Keratinocyte (primary cell): Measurements from ENCODE around the gene CAD. TPM values are rescaled to one million over a fixed set of nuclear protein-coding genes. Genes with fewer than 3 reads are reported as not detected.

ENCODE experiments used
- DNase-seq: peaks from one replicate; pipeline ENCODE4 v3.0.0-alpha.2; 2011; ENCODE audit warnings: low read depth, missing footprints, low spot score
- FAIRE-seq: peaks from 2 replicates; lab custom pipeline; 2011; peaks lifted over from hg19 to GRCh38; lab: Jason Lieb, UNC
- H2AFZ ChIP-seq: 2 replicates; pipeline ENCODE4 v1.6.0; 2012; ENCODE audit warnings: low read length, control low read depth, inconsistent platforms; ENCODE audit not compliant: control insufficient read depth
- H3K27ac ChIP-seq: 2 replicates; pipeline ENCODE4 v1.5.1; 2011; ENCODE audit warnings: low read length; ENCODE audit not compliant: control insufficient read depth, insufficient read depth
- H3K27me3 ChIP-seq: 3 replicates; pipeline ENCODE4 v1.6.0; 2011; ENCODE audit warnings: low read length; ENCODE audit not compliant: control insufficient read depth, insufficient read depth; ENCODE audit errors: extremely low read depth
- H3K36me3 ChIP-seq, 2 experiments: 2 replicates in 1 of 2; 3 replicates in 1 of 2; pipeline ENCODE4 v1.5.1; 2011; ENCODE audit warnings: low read length in 2 of 2, mild to moderate bottlenecking in 1 of 2; ENCODE audit not compliant: control insufficient read depth in 2 of 2, insufficient read depth in 2 of 2; ENCODE audit errors: extremely low read depth in 1 of 2
- H3K4me1 ChIP-seq: 3 replicates; pipeline ENCODE4 v1.5.1; 2011; ENCODE audit warnings: low read length; ENCODE audit not compliant: control insufficient read depth, insufficient read depth; ENCODE audit errors: extremely low read depth
- H3K4me2 ChIP-seq: 3 replicates; pipeline ENCODE4 v1.6.0; 2011; ENCODE audit warnings: low read depth, low read length; ENCODE audit not compliant: control insufficient read depth, insufficient read depth; ENCODE audit errors: extremely low read depth
- H3K4me3 ChIP-seq, 3 experiments: fragments of 200-600 bp in 1 of 3; sonication (generic) in 1 of 3; 2 replicates in 2 of 3; 3 replicates in 1 of 3; pipeline ENCODE4 v1.5.1; 2011 to 2016; ENCODE audit warnings: low read length in 3 of 3, mild to moderate bottlenecking in 3 of 3, control low read depth in 2 of 3, inconsistent platforms in 1 of 3, low read depth in 1 of 3, mixed read lengths in 1 of 3, mixed run types in 1 of 3, moderate library complexity in 1 of 3; ENCODE audit not compliant: control insufficient read depth in 2 of 3, insufficient read depth in 2 of 3; ENCODE audit errors: extremely low read depth in 1 of 3
- H3K79me2 ChIP-seq: 2 replicates; pipeline ENCODE4 v1.6.0; 2012; ENCODE audit warnings: low read length; ENCODE audit not compliant: control insufficient read depth, insufficient read depth
- H3K9ac ChIP-seq: 3 replicates; pipeline ENCODE4 v1.6.0; 2011; ENCODE audit warnings: low read length; ENCODE audit not compliant: control insufficient read depth, insufficient read depth; ENCODE audit errors: extremely low read depth
- H3K9me1 ChIP-seq: 3 replicates; pipeline ENCODE4 v1.6.0; 2011; ENCODE audit warnings: low read length; ENCODE audit not compliant: control insufficient read depth, insufficient read depth; ENCODE audit errors: extremely low read depth
- H3K9me3 ChIP-seq: 2 replicates; pipeline ENCODE4 v1.5.1; 2012; ENCODE audit warnings: low read depth, low read length; ENCODE audit not compliant: control insufficient read depth
- H4K20me1 ChIP-seq: 3 replicates; pipeline ENCODE4 v1.6.0; 2011; ENCODE audit warnings: low read length; ENCODE audit not compliant: control insufficient read depth, insufficient read depth; ENCODE audit errors: extremely low read depth
- EZH2 ChIP-seq: IDR thresholded peaks from one replicate; pipeline ENCODE4 v1.6.1; 2012; ENCODE audit warnings: inconsistent platforms, mild to moderate bottlenecking, low read length, moderate library complexity
- dilution Hi-C: fragments of 300-500 bp; cut with MboI; formaldehyde crosslinking; loops from one replicate; pipeline ENCODE4 v1.7.0; 2020; ENCODE audit warnings: low sequenced_read_pairs; ENCODE audit not compliant: extremely low pct_ligation_motif_present
- polyA plus RNA-seq, 5 experiments: library from polyadenylated mRNA; depleted of rRNA in 3 of 5; stranded (reverse) in 3 of 5; stranded (forward) in 1 of 5; unstranded in 1 of 5; fragments of >200 nt; gene quantifications; 1 replicate in 1 of 5; 2 replicates in 3 of 5; 3 replicates in 1 of 5; pipeline versions ENCODE4 v1.2.1 to v1.2.3, GENCODE V29; 2011 to 2012; ENCODE audit warnings: missing spikeins in 2 of 5, low read depth in 1 of 5, low replicate concordance in 1 of 5
- TF ChIP-seq, protein P1 (sequence below), 3 experiments: IDR thresholded peaks in 1 of 3; conservative IDR thresholded peaks in 1 of 3; optimal IDR thresholded peaks in 1 of 3; 2 replicates in 2 of 3; 3 replicates in 1 of 3; pipeline versions ENCODE3 to v1.5.1; 2011; ENCODE audit warnings: low read length in 3 of 3, mild to moderate bottlenecking in 3 of 3, moderate library complexity in 2 of 3, control low read depth in 1 of 3, inconsistent platforms in 1 of 3; ENCODE audit not compliant: insufficient read depth in 2 of 3; ENCODE audit errors: extremely low read depth in 1 of 3

Gene CAD
- polyA plus RNA-seq, 1 donor (not counting 4 experiments of a cell fraction or from before 2014, with no cell fraction given) = 21.0 TPM

DNA sequence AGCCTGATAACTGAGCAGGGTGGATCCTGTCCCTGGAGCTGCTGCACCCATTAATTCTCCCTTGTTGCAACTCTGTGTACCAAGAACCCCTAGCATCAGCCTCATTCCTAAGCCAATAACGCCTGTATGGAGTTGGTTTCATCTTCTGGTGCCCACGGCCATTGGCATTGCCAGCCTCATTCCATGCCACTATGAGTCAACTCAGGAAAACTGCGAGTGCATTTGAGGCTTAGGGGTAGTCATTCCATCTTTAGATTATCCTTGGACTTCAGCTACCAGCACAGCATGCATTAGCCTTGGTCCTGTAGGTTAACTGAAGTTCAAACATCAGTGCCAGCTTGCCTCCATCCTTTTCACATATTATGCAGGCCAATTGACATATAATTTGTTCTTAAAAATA is 63.7 kb downstream of the CAD start:
- Histone ChIP-seq H3K9me1 (no peaks in the 10 kb centered on the region), H3K36me3 (no peaks in the 10 kb centered on the region), H2AFZ (no peak overlapping the region), H3K4me3 (no peak overlapping the region), H3K9ac (no peak overlapping the region), H3K27me3 (peaks cover 16% of the 10 kb centered on the region), H3K4me2 (no peak overlapping the region), H3K4me1 (no peaks in the 10 kb centered on the region), H3K79me2 (no peaks in the 10 kb centered on the region), H3K9me3 (no peaks in the 10 kb centered on the region), H4K20me1 (no peaks in the 10 kb centered on the region), H3K27ac (no peak overlapping the region)
- dilution Hi-C loops = no loop called here
- FAIRE-seq = no peak
- TF ChIP-seq, protein P1, sequence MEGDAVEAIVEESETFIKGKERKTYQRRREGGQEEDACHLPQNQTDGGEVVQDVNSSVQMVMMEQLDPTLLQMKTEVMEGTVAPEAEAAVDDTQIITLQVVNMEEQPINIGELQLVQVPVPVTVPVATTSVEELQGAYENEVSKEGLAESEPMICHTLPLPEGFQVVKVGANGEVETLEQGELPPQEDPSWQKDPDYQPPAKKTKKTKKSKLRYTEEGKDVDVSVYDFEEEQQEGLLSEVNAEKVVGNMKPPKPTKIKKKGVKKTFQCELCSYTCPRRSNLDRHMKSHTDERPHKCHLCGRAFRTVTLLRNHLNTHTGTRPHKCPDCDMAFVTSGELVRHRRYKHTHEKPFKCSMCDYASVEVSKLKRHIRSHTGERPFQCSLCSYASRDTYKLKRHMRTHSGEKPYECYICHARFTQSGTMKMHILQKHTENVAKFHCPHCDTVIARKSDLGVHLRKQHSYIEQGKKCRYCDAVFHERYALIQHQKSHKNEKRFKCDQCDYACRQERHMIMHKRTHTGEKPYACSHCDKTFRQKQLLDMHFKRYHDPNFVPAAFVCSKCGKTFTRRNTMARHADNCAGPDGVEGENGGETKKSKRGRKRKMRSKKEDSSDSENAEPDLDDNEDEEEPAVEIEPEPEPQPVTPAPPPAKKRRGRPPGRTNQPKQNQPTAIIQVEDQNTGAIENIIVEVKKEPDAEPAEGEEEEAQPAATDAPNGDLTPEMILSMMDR (optimal IDR thresholded peaks at IDR 0.05 in 1 of 3, IDR thresholded peaks at IDR 0.05 in 1 of 3, conservative IDR thresholded peaks at IDR 0.05 in 1 of 3; ENCODE audit: extremely low read depth in 1 of 3, insufficient read depth in 2 of 3, low read length in 3 of 3) = no peak
- TF ChIP-seq EZH2 = no peak
- DNase-seq = no peak

DNA sequence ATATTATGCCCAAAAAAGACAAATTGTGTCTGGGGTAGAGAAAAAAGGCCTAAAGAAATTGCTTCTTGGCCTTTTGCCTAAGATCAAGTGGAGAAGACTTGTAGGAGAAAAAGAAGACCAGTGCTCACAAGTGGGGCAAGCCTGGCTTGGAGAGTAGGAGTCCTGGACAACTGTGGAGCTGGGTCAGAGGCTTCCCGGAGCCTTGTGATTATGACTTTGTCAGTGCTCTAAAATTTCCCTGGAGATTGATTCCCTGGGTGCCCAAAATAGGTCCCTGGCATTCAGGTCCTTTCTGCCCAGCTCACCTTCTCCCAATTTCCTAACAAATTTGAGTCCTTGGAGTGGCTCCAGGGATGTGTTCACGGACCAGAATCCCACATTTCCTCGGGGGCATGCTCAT is 64.3 kb downstream of the CAD start:
- Histone ChIP-seq H3K36me3 (no peaks in the 10 kb centered on the region), H3K4me2 (no peak overlapping the region), H4K20me1 (no peaks in the 10 kb centered on the region), H3K27ac (no peak overlapping the region), H3K27me3 (peaks cover 16% of the 10 kb centered on the region), H2AFZ (no peak overlapping the region), H3K9me3 (no peaks in the 10 kb centered on the region), H3K79me2 (no peaks in the 10 kb centered on the region), H3K4me3 (no peak overlapping the region), H3K9me1 (no peaks in the 10 kb centered on the region), H3K9ac (no peak overlapping the region), H3K4me1 (no peaks in the 10 kb centered on the region)
- DNase-seq = no peak
- dilution Hi-C loops = no loop called here
- TF ChIP-seq, protein P1 (optimal IDR thresholded peaks at IDR 0.05 in 1 of 3, IDR thresholded peaks at IDR 0.05 in 1 of 3, conservative IDR thresholded peaks at IDR 0.05 in 1 of 3; ENCODE audit: extremely low read depth in 1 of 3, insufficient read depth in 2 of 3, low read length in 3 of 3) = no peak
- no peak for TF ChIP-seq EZH2
- no peak for FAIRE-seq
